ENCODE data around the gene PRKN.

DNA sequence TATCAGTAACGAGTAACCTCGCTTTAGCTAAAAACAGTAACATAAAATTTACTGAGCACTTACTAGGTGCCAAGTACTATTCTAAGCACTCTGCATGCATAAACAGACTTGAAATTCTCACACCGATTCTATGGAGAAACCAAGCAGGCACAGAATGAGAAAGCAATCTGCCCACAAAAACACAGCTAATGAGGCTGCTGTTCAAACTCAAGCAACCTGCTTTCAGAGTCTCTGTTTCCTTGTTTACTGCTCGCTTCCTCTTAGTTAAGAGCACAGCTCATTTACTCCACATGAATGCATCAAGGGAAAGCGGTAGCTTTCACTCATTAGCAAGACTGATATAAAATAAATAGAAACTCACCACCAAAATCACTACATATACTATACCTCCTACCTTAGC lies 37.4 kb downstream of the PRKN start:
- TF ChIP-seq, protein P1, sequence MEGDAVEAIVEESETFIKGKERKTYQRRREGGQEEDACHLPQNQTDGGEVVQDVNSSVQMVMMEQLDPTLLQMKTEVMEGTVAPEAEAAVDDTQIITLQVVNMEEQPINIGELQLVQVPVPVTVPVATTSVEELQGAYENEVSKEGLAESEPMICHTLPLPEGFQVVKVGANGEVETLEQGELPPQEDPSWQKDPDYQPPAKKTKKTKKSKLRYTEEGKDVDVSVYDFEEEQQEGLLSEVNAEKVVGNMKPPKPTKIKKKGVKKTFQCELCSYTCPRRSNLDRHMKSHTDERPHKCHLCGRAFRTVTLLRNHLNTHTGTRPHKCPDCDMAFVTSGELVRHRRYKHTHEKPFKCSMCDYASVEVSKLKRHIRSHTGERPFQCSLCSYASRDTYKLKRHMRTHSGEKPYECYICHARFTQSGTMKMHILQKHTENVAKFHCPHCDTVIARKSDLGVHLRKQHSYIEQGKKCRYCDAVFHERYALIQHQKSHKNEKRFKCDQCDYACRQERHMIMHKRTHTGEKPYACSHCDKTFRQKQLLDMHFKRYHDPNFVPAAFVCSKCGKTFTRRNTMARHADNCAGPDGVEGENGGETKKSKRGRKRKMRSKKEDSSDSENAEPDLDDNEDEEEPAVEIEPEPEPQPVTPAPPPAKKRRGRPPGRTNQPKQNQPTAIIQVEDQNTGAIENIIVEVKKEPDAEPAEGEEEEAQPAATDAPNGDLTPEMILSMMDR (IDR thresholded peaks at IDR 0.05; ENCODE audit: low read length) = no peak
- TF ChIP-seq EZH2 (IDR thresholded peaks at IDR 0.05; ENCODE audit: borderline replicate concordance, low read length) = no peak

Data from OCI-LY1 (cell line).